SIG-M5 (cell line): ENCODE data around the gene TRIM37.
"Not testable (repeated sequence)": the region's sequence is repeated elsewhere in the genome, so short reads cannot be mapped to it uniquely, and the experiment has no call there.

Source experiments
- DNase-seq: peaks from one replicate; lab custom pipeline; 2025; lab: John Stamatoyannopoulos, UW

Gene TRIM37

GRCh38 chr17:59108400-59109102 is 1.9 kb upstream of the TRIM37 start:
- no peak for DNase-seq

GRCh38 chr17:59107306-59107670 is 608 bp upstream of the TRIM37 start:
- no peak for DNase-seq

GRCh38 chr17:59105852-59106462 is 723 bp downstream of the TRIM37 start:
- no peak for DNase-seq

- DNase-seq: no peak
Measured at GRCh38 chr17:59101178-59101577, 5.5 kb downstream of the TRIM37 start.

- no peak for DNase-seq
Measured at GRCh38 chr17:59097876-59098275, 8.8 kb downstream of the TRIM37 start.

- DNase-seq: no peak
Measured at GRCh38 chr17:59094861-59095530, 11.7 kb downstream of the TRIM37 start.

GRCh38 chr17:59093702-59094231 is 12.9 kb downstream of the TRIM37 start:
- no peak for DNase-seq

GRCh38 chr17:59093145-59093701 is 13.5 kb downstream of the TRIM37 start:
- DNase-seq: no peak

- DNase-seq: not testable (repeated sequence)
Measured at GRCh38 chr17:59090593-59090992, 16.1 kb downstream of the TRIM37 start.

GRCh38 chr17:59084154-59084553 is 22.5 kb downstream of the TRIM37 start:
- DNase-seq: no peak

- DNase-seq: no peak
Measured at GRCh38 chr17:59074494-59074893, 32.2 kb downstream of the TRIM37 start.

GRCh38 chr17:59073972-59074371 is 32.7 kb downstream of the TRIM37 start:
- no peak for DNase-seq

GRCh38 chr17:59069856-59070255 is 36.8 kb downstream of the TRIM37 start:
- DNase-seq: no peak

- DNase-seq: no peak
Measured at GRCh38 chr17:59067756-59068155, 38.9 kb downstream of the TRIM37 start.

- no peak for DNase-seq
Measured at GRCh38 chr17:59067340-59067739, 39.3 kb downstream of the TRIM37 start.

GRCh38 chr17:59062509-59062908 is 44.2 kb downstream of the TRIM37 start:
- no peak for DNase-seq

- no peak for DNase-seq
Measured at GRCh38 chr17:59056857-59057256, 49.8 kb downstream of the TRIM37 start.

- no peak for DNase-seq
Measured at GRCh38 chr17:59049798-59050197, 56.9 kb downstream of the TRIM37 start.

GRCh38 chr17:59047616-59048015 is 59.1 kb downstream of the TRIM37 start:
- DNase-seq: no peak

- no peak for DNase-seq
Measured at GRCh38 chr17:59046192-59046591, 60.5 kb downstream of the TRIM37 start.

GRCh38 chr17:59038734-59039133 is 67.9 kb downstream of the TRIM37 start:
- no peak for DNase-seq

GRCh38 chr17:59037960-59038359 is 68.7 kb downstream of the TRIM37 start:
- no peak for DNase-seq

GRCh38 chr17:59030811-59031210 is 75.9 kb downstream of the TRIM37 start:
- no peak for DNase-seq
